HG03457 (cell line): ENCODE results near the gene CCDC148.
"Not testable (repeated sequence)": the region's sequence is repeated elsewhere in the genome, so short reads cannot be mapped to it uniquely, and the experiment has no call there.

Experiments used
- ATAC-seq: cut with Tn5 transposase; IDR thresholded peaks from one replicate; pipeline ENCODE4 v1.9.1; 2021; ENCODE audit warnings: moderate number of reproducible peaks; ENCODE audit not compliant: unreplicated experiment

Gene CCDC148

GRCh38 chr2:158484892-158485556 is 28.5 kb upstream of the CCDC148 start:
- peak; percentile 51 for ATAC-seq

- ATAC-seq: no peak
These were observed 26.0 kb upstream of the CCDC148 start for GRCh38 chr2:158482594-158482993.

- ATAC-seq: no peak
These were observed 24.6 kb upstream of the CCDC148 start for GRCh38 chr2:158481116-158481515.

GRCh38 chr2:158478816-158479215 is 22.3 kb upstream of the CCDC148 start:
- no peak for ATAC-seq

GRCh38 chr2:158478237-158478636 is 21.7 kb upstream of the CCDC148 start:
- ATAC-seq: no peak

- no peak for ATAC-seq
These were observed 20.6 kb upstream of the CCDC148 start for GRCh38 chr2:158477202-158477601.

GRCh38 chr2:158474526-158475011 is 18.0 kb upstream of the CCDC148 start:
- ATAC-seq: not testable (repeated sequence)

- no peak for ATAC-seq
These were observed 17.3 kb upstream of the CCDC148 start for GRCh38 chr2:158473719-158474392.

- ATAC-seq: not testable (repeated sequence)
These were observed 16.7 kb upstream of the CCDC148 start for GRCh38 chr2:158473300-158473699.

- not testable (repeated sequence) for ATAC-seq
These were observed 16.3 kb upstream of the CCDC148 start for GRCh38 chr2:158472829-158473228.

GRCh38 chr2:158467248-158467647 is 10.7 kb upstream of the CCDC148 start:
- ATAC-seq: no peak

- peak; percentile 67 for ATAC-seq
These were observed 8.1 kb upstream of the CCDC148 start for GRCh38 chr2:158464426-158465281.

- ATAC-seq: no peak
These were observed 7.0 kb upstream of the CCDC148 start for GRCh38 chr2:158463496-158464095.

- ATAC-seq: no peak
These were observed 4.2 kb upstream of the CCDC148 start for GRCh38 chr2:158460632-158461297.

- ATAC-seq: no peak
These were observed 2.8 kb upstream of the CCDC148 start for GRCh38 chr2:158459161-158460003.

- ATAC-seq: no peak
These were observed 2.0 kb upstream of the CCDC148 start for GRCh38 chr2:158458617-158458920.

- peak; percentile 41 for ATAC-seq
These were observed 1.5 kb upstream of the CCDC148 start for GRCh38 chr2:158457826-158458616.

GRCh38 chr2:158457092-158457825 is 706 bp upstream of the CCDC148 start:
- ATAC-seq: peak; percentile 27
